ENCODE measurements around the gene STARD8. TPM values are rescaled to one million over a fixed set of nuclear protein-coding genes. Genes with fewer than 3 reads are reported as not detected.
A peak's percentile ranks its signal among the peaks of the same experiment; 100 is the strongest.

Gene STARD8
- total RNA-seq, 1 donor from 2014 or later = 1.7 TPM

- peaks cover 1% of the 10 kb centered on the region for H3K36me3 Mint-ChIP-seq (ENCODE audit: unreplicated experiment)
- H3K27me3 Mint-ChIP-seq (ENCODE audit: unreplicated experiment) = no peaks in the 10 kb centered on the region
- H3K4me3 Mint-ChIP-seq (ENCODE audit: unreplicated experiment) = no peak overlapping the region
- H3K9me3 Mint-ChIP-seq (ENCODE audit: unreplicated experiment) = no peaks in the 10 kb centered on the region
- TF ChIP-seq CTCF (IDR thresholded peaks at IDR 0.05) = peak; percentile 20
- no peak overlapping the region for H3K27ac Mint-ChIP-seq (ENCODE audit: unreplicated experiment)
- H3K4me1 Mint-ChIP-seq (ENCODE audit: unreplicated experiment) = no peaks in the 10 kb centered on the region
- no peak for DNase-seq (ENCODE audit: extremely low spot score, unreplicated experiment)
These were observed 72.6 kb downstream of the STARD8 start for GRCh38 chrX:68719904-68720614.

- peaks cover 1% of the 10 kb centered on the region for H3K36me3 Mint-ChIP-seq (ENCODE audit: unreplicated experiment)
- DNase-seq (ENCODE audit: extremely low spot score, unreplicated experiment) = no peak
- H3K9me3 Mint-ChIP-seq (ENCODE audit: unreplicated experiment) = no peaks in the 10 kb centered on the region
- H3K4me1 Mint-ChIP-seq (ENCODE audit: unreplicated experiment) = no peaks in the 10 kb centered on the region
- H3K27ac Mint-ChIP-seq (ENCODE audit: unreplicated experiment) = no peak overlapping the region
- H3K27me3 Mint-ChIP-seq (ENCODE audit: unreplicated experiment) = no peaks in the 10 kb centered on the region
- no peak for TF ChIP-seq CTCF (IDR thresholded peaks at IDR 0.05)
- no peak overlapping the region for H3K4me3 Mint-ChIP-seq (ENCODE audit: unreplicated experiment)
These were observed 73.4 kb downstream of the STARD8 start for GRCh38 chrX:68720851-68721250.

- no peak for DNase-seq (ENCODE audit: extremely low spot score, unreplicated experiment)
- H3K36me3 Mint-ChIP-seq (ENCODE audit: unreplicated experiment) = peaks cover 1% of the 10 kb centered on the region
- H3K4me3 Mint-ChIP-seq (ENCODE audit: unreplicated experiment) = no peak overlapping the region
- no peaks in the 10 kb centered on the region for H3K9me3 Mint-ChIP-seq (ENCODE audit: unreplicated experiment)
- no peaks in the 10 kb centered on the region for H3K4me1 Mint-ChIP-seq (ENCODE audit: unreplicated experiment)
- no peak for TF ChIP-seq CTCF (IDR thresholded peaks at IDR 0.05)
- no peak overlapping the region for H3K27ac Mint-ChIP-seq (ENCODE audit: unreplicated experiment)
- H3K27me3 Mint-ChIP-seq (ENCODE audit: unreplicated experiment) = no peaks in the 10 kb centered on the region
These were observed 74.1 kb downstream of the STARD8 start for GRCh38 chrX:68721546-68721945.

GRCh38 chrX:68721991-68722860 is 74.8 kb downstream of the STARD8 start:
- Mint-ChIP-seq H3K27me3 (ENCODE audit: unreplicated experiment) (no peaks in the 10 kb centered on the region), H3K4me1 (ENCODE audit: unreplicated experiment) (no peaks in the 10 kb centered on the region), H3K36me3 (ENCODE audit: unreplicated experiment) (peaks cover 1% of the 10 kb centered on the region), H3K9me3 (ENCODE audit: unreplicated experiment) (no peaks in the 10 kb centered on the region), H3K4me3 (ENCODE audit: unreplicated experiment) (no peak overlapping the region), H3K27ac (ENCODE audit: unreplicated experiment) (no peak overlapping the region)
- no peak for TF ChIP-seq CTCF (IDR thresholded peaks at IDR 0.05)
- DNase-seq (ENCODE audit: extremely low spot score, unreplicated experiment) = no peak

- Mint-ChIP-seq H3K27ac (ENCODE audit: unreplicated experiment) (no peak overlapping the region), H3K4me1 (ENCODE audit: unreplicated experiment) (no peaks in the 10 kb centered on the region), H3K36me3 (ENCODE audit: unreplicated experiment) (peaks cover 1% of the 10 kb centered on the region), H3K9me3 (ENCODE audit: unreplicated experiment) (no peaks in the 10 kb centered on the region), H3K27me3 (ENCODE audit: unreplicated experiment) (no peaks in the 10 kb centered on the region), H3K4me3 (ENCODE audit: unreplicated experiment) (no peak overlapping the region)
- TF ChIP-seq CTCF (IDR thresholded peaks at IDR 0.05) = no peak
- no peak for DNase-seq (ENCODE audit: extremely low spot score, unreplicated experiment)
These were observed 76.2 kb downstream of the STARD8 start for GRCh38 chrX:68723491-68724155.
